Myocyte (in vitro differentiated cells): Measurements from ENCODE around the gene COL6A2. TPM values are rescaled to one million over a fixed set of nuclear protein-coding genes. Genes with fewer than 3 reads are reported as not detected.
"Not testable (repeated sequence)": the region's sequence is repeated elsewhere in the genome, so short reads cannot be mapped to it uniquely, and the experiment has no call there.

ENCODE experiments used
- DNase-seq: peaks from one replicate; pipeline ENCODE4 v3.0.0-alpha.2; 2012; ENCODE audit warnings: low read depth
- polyA plus RNA-seq: library from polyadenylated mRNA; unstranded; fragments of >200 nt; gene quantifications from one replicate; pipeline ENCODE4 v1.2.1, GENCODE V29; 2012; ENCODE audit warnings: missing spikeins
- total RNA-seq: library from RNA; depleted of rRNA; stranded (reverse); fragments of >200 nt; gene quantifications from 2 replicates; pipeline ENCODE4 v1.2.3, GENCODE V29; 2014

Gene COL6A2
- 941 and 998 TPM in 2 replicates for total RNA-seq
- 423 TPM for polyA plus RNA-seq

DNA sequence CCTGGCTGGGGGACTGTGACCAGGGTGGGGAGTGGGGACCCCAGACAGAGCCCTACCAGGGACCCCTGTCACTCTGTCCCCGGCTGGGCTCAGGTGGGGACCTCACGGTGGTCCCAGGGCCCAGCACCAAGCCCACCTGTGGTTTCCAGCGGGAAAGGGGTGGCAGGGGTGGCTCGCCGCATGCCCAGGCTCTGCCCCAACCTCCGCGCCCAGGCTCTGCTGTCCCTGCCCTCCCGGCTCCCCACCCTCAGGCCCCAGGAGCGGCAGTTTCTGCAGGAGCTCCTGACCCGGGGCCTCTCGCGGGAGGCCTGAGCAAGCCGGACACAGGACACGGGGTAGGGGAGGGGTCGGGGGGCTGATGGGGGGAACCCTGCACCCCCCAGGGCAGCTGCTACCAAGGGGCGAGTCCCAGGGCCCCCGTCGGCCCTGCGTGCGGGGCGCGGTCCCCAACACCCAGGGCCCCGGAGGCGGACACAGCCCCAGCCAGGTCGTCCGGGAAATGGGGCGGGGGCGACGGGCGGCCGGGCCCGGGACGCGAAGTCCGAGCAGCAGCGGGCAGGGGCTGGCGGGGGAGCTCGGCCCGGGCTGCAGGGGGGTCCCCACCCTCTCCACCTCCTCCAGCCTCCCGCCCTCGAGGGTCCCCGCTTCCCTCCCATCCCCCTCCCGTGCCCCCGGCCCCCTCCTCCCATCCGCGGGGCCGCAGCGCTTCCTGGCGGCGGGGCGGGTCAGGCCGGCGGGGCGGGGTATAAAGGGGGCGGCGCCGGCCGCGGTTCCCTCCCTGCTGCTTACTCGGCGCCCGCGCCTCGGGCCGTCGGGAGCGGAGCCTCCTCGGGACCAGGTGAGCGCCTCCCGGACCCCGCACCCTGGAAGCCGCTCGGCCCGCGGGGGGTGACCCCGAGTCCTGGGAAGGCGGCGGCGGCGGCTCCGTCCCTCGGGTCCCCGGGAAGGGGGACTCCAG is at the start of gene COL6A2:
TSS of gene COL6A2 (plus strand) at position 777 of the 958 bp plus-strand sequence.
- peak; percentile 68 for DNase-seq

DNA sequence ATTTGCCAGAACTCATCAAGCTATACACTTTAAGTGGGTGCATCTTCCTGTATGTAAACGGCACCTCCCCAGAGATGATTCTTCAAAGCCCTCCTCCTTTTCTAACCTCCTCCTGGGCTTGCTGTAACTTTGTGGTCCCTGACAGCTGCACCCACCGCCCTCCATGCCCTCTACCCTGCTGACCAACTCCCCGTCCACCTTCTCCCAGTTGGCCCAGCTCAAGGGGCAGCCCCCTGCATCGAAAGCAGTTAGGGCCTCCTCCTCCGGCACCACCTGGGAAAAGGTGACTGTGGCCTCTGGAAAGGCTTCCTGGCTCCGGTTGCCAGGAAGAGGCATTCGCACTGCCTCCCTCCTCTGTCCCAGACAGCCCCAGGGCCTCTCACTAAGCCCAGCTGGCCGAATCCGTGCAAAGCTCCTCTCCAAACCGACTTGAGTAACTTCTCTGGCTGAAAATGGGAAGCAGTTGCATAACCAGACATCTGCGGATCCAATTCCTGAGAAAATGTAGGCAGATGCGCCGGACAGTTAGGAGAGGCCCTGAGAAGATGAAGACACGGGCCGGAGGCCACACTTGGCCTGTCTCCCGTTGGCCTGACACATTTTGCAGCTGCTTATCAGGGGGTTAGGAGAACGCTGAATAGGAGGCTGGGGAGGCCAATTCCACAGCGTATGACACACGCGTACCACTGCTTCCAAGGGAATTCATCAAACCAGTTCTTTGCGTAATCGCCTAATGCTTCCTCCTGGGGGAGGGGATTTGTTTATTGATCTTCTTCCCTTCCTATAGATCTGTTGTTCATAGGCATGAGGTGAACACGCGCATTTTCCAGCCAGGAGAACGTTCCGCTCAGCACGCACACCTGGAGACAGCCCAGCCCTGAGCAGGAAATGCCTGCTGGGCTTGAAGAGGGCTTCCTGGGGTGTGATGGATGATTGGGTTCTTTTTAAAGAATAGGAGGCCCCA is 48.7 kb upstream of the COL6A2 start:
- DNase-seq: peak; percentile 99

DNA sequence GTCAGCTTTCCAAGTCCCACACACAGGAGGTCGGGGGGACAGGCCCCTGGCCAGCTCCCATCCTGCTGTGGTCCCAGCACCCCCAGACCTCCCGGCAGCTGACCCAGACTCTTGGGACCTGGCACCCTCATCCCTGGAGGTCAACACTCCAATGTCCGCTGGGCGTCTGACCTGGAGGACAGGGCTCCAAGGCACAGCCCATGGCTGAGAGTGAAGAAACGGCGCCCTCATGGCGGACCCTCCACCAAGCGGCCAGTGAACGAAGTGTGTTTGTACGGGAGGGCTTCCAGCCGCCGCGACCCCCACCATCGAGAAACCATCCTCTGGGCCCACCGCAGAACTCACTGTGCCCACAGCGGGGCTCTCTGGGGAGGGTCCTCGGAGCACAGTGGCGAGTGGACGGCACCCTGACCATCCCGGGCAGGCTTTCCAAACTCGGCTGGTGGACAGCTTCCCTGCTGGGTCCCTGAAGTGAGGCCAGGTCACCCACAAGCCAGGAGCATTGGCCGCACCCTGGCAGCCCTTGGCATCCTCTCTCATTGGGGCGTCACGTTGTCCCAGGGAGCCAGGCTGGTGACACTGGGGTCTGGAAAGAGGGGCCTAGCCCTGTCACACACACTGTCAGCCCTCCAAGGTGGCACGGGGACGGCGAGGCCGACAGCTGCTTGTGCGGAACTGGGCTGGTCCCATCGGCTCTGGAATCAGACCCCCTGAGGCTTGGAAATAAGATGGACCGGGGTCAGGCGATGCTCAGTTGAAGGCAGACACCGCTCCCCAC is 47.8 kb upstream of the COL6A2 start:
- peak; percentile 14 for DNase-seq

DNA sequence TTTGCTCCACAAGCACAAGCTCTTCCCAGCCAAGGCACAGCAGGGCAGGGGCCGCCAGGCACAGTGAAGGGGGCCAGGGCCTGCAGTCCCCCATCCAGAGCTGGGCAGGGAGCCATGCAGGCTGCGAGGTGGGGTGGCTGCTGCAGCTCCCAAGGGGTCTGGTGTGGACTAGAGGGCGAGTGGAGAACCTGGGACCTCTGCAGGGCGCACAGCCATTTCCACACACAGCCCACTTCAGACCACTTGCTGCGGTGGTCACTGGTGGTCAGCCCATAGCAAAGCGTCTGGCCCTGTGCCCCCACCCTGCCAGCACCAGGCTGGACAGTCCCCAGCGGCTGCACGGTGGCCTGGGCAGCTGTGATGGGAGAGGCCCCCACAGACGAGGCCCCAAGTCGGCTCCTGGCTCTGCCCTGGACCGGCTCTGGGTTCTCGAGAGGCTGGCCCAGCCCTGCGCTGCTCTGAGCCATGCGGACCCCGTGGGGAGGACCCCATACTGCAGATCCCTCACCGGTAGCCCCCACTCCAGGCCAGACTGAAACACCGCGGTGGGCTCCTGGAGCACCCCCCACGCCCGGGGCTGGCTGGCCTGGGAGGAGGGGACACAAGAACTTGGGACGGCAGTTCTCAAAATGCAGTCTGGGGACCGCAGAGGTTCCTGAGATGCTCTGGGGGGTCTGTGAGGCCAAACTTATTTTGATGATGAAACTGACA is 47.1 kb upstream of the COL6A2 start:
- DNase-seq: no peak

DNA sequence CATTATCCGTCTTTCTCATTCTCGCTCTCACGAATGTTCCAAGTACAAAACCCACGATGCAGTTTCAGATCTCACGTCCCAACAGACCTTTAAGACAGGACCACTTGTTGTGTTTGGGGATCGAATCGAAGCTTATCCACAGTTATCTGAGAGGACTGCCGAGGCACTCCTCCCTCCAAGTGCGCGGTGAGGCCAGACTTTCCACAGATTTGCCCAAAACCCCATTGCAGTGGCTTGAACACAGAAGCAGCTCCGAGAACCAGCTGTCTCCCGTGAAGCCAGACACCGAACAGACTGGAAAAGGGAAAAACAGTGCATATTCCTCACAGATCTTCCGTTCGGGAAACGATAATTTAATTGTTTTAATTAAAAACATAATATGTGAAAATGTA is 46.5 kb upstream of the COL6A2 start:
- DNase-seq: no peak

DNA sequence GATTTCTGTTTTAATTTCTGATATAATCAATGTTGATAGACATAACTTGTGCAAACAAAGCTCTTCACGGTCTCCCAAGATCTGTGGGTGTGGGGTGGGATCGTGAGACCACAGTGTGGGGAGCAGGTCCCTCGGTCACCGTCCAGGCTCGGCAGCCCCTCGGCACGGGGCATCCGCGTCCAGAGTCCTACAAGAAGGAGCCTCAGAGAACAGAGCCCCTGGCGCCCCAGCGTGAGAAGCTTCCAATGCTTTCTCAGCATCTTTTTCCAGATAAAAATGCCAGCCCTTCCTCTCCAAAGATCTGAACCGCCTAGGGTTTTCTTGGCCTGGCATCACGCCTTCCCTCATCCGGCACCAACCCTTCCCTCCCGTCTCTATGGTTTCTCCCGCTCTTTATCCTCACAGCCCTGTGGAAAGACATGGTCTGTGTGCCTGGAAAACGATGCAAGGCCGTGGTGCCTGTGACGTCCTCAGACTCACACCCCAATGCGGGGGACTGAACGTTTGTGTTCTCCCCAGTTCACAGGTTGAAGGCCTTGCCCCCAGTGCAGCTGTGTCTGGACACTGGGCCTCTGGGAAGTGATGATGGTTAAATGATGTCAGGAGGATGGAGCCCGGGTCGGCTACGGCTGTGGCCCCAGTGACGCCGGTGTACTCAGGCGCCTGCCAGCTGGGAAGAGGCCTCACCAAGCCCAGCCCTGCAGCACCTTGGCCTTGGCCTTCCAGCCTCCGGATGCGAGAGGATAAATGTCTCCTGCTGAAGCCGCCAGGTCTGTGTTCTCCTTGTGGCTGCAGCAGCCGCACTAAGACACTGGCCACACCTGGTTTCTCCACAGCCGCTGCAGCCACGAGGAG is 45.9 kb upstream of the COL6A2 start:
- DNase-seq: no peak

DNA sequence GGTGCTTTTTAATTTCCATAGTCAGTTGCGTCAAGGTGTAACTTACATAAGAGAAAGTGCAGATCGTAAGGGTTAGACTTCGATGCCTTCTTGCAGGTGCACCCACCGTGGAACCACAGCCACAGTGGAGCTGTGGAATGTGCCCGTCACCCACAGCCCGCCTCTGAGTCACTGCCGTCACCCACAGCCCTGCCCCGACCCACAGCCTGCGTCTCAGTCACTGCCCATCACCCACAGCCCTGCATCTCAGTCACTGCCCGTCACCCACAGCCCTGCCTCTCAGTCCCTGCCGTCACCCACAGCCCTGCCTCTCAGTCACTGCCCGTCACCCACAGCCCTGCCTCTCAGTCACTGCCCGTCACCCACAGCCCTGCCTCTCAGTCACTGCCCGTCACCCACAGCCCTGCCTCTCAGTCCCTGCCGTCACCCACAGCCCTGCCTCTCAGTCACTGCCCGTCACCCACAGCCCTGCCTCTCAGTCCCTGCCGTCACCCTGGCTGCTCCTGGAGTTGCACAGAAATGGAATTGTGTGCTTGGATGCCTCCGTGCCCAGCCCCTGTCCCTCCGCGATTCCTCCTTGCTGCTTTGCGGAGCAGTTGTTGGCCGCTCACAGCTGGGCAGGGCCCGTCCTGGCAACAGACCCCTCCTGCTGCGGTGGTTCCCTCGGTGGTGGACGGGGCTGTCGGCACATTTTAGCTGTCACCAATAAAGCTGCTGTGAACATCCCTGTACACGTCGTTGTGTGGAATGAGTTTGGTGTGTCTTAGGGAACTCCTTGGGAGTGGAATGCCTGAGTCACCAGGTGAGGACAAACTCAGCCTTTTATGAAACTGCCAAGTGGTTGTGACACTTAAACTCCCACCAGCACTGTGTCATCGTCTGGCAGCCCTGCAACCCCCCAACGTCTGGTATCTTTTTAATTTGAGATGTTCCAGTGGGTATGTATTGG is 44.9 kb upstream of the COL6A2 start:
- peak; percentile 66 for DNase-seq

DNA sequence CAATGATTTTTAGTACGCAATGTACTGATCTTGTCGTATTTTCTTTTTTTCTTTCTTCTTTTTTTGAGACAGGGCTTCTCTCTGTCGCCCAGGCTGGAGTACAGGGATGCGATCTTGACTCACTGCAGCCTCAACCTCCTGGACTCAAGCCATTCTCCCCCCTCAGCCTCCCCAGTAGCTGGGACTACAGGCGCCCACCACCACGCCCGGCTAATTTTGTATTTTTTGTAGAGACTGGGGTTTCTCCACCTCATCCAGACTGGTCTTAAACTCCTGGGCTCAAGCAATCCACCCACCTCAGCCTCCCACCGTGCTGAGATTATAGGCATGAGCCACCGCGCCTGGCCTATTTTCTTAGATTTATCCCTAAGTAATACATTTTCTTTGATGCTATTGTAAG is 43.9 kb upstream of the COL6A2 start:
- no peak for DNase-seq

DNA sequence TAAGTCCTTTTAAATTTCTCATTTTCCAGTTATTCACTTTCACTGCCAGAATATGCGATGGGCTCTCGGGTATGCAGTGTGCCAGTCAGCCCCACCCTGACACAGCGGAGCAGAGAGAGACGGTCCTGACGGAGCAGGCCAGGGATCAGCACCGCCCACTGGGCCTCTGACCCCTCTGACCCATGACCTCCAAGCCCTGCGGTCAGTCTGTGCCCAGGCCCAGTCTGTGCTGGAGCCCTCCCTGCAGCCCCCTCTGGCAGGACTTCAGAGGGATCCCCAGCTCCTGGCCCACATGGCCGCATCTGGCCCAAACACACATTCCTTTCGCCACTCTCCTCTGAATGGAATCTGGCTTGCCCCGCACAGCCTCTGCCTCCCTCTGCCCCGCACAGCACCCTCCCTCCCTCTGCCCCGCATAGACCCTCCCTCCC is 43.4 kb upstream of the COL6A2 start:
- DNase-seq: peak; percentile 45

- no peak for DNase-seq
Measured at GRCh38 chr21:46055863-46056281, 42.0 kb upstream of the COL6A2 start.

DNA sequence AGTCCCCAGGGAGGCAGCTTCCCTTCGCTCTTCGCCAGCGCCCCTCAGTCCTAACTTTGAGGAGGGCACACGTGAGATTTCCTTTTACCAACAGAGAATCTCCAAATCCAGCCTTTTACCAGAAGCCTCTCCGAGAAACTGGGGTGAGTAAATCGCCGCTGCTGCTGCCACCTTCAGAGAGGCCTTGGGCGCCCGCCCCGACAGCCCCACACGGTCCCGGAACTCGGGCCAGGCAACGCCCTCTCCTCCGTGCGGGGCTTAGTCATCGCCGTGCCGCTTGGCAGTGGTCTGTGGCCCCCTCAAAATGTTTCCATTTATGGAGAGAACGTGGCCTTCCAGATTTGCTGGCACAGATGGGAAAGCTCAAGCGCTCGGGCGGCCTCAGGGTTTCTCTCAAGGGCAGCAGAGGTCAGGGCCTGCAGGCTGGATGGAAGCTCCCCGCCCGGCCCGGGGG is 41.4 kb upstream of the COL6A2 start:
- peak; percentile 76 for DNase-seq

GRCh38 chr21:46057111-46057709 is 40.7 kb upstream of the COL6A2 start:
- no peak for DNase-seq

DNA sequence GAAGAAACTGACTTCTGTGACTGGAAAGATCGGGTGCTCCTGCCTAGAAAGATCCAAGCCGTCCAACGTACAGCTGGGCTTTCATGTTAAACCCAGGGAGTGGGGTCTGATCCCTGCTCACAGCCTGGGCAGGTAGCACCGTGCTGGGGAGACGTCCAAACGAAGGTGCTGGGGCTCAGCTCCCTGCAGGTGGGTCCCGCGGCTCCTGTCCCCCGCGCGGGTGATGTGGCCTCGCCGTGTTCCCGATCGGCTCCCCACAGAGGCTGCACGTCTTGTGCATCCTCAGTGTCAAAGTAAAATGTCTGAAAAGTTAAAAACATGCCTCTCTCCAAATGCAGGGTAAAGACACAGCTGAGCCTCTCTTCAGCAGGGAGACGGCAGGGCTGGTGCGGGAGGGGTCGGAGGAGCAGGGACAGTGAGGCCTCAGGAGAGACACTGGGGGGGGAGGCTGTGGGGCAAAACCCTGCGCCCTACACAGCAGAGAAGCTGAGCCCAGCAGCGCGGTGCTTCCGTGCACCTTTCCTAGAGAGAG is 40.1 kb upstream of the COL6A2 start:
- DNase-seq: no peak

- no peak for DNase-seq
Measured at GRCh38 chr21:46058431-46059145, 39.3 kb upstream of the COL6A2 start.

DNA sequence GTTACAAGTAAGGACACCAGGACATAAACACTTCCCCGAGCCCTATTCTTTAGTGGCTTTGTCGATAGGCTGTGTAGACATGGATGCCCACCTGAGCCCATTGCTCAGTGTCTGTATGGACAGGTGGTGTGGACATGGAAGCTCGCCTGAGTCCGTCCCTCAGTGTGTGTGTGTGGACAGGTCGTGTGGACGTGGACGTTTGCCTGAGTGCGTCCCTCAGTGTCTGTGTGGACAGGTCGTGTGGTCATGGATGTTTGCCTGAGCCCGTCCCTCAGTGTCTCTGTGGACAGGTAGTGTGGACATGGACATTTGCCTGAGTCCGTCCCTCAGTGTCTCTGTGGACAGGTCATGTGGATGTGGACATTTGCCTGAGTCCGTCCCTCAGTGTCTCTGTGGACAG is 38.7 kb upstream of the COL6A2 start:
- DNase-seq: no peak

GRCh38 chr21:46059711-46060455 is 38.0 kb upstream of the COL6A2 start:
- not testable (repeated sequence) for DNase-seq
